Renal cortex interstitium (tissue), 11 donors: ENCODE measurements around the gene KRTAP10-7. TPM values are rescaled to one million over a fixed set of nuclear protein-coding genes. Genes with fewer than 3 reads are reported as not detected.
"Not testable (repeated sequence)": the region's sequence is repeated elsewhere in the genome, so short reads cannot be mapped to it uniquely, and the experiment has no call there.

ENCODE experiments used
- DNase-seq, 11 donors: peaks; one replicate each; pipeline ENCODE4 v3.0.0-alpha.2; 2013; ENCODE audit warnings: low read depth in 9 of 11, low spot score in 4 of 11; ENCODE audit errors: extremely low read depth in 1 of 11
- polyA plus RNA-seq, 3 donors: library from polyadenylated mRNA; unstranded; fragments of 120-200 nt; gene quantifications; one replicate each; pipeline ENCODE4 v1.2.1, GENCODE V29; 2013; ENCODE audit not compliant: insufficient read length in 3 of 3

The KRTAP10-7 gene
- polyA plus RNA-seq, 3 donors, result not detected

GRCh38 chr21:44618909-44619308 lies 18.5 kb downstream of the KRTAP10-7 start:
- no peak for DNase-seq

GRCh38 chr21:44619886-44620285 lies 19.5 kb downstream of the KRTAP10-7 start:
- no peak for DNase-seq

GRCh38 chr21:44623575-44623974 lies 23.2 kb downstream of the KRTAP10-7 start:
- no peak for DNase-seq

- no peak for DNase-seq
Observed at GRCh38 chr21:44625756-44626155, 25.4 kb downstream of the KRTAP10-7 start.

- no peak for DNase-seq
Observed at GRCh38 chr21:44626262-44626661, 25.9 kb downstream of the KRTAP10-7 start.

- DNase-seq, result no peak
Observed at GRCh38 chr21:44626673-44627143, 26.3 kb downstream of the KRTAP10-7 start, which contains the start of gene KRTAP10-9. TSS of gene KRTAP10-9 (plus strand) at chr21:44627093. CDS start at chr21:44627172, 79 bp downstream.

GRCh38 chr21:44627181-44627822 lies 26.9 kb downstream of the KRTAP10-7 start:
- not testable (repeated sequence) for DNase-seq

- not testable (repeated sequence) for DNase-seq
Observed at GRCh38 chr21:44627831-44628233, 27.4 kb downstream of the KRTAP10-7 start.

- no peak for DNase-seq
Observed at GRCh38 chr21:44628707-44629391, 28.5 kb downstream of the KRTAP10-7 start.

- DNase-seq, result no peak
Observed at GRCh38 chr21:44630440-44630839, 30.0 kb downstream of the KRTAP10-7 start.

- no peak for DNase-seq
Observed at GRCh38 chr21:44632067-44632466, 31.7 kb downstream of the KRTAP10-7 start.

GRCh38 chr21:44636209-44637017 lies 36.0 kb downstream of the KRTAP10-7 start:
- DNase-seq, result no peak

- DNase-seq, result no peak
Observed at GRCh38 chr21:44637018-44637850, 36.8 kb downstream of the KRTAP10-7 start, which contains the start of gene KRTAP10-10. TSS of gene KRTAP10-10 (plus strand) at chr21:44637356. CDS start at chr21:44637418, 62 bp downstream.

GRCh38 chr21:44637851-44638348 lies 37.5 kb downstream of the KRTAP10-7 start:
- not testable (repeated sequence) for DNase-seq

GRCh38 chr21:44638506-44639330 lies 38.3 kb downstream of the KRTAP10-7 start:
- not testable (repeated sequence) for DNase-seq

GRCh38 chr21:44639331-44639655 lies 38.9 kb downstream of the KRTAP10-7 start:
- DNase-seq, result no peak

GRCh38 chr21:44640761-44641160 lies 40.4 kb downstream of the KRTAP10-7 start:
- DNase-seq, result no peak
